GM23338 (cell line): ENCODE measurements around the gene ATIC. TPM values are rescaled to one million over a fixed set of nuclear protein-coding genes. Genes with fewer than 3 reads are reported as not detected.

Experiments
- ATAC-seq: fragments of 200-7000 bp; cut with Tn5 transposase; 3 replicates; pipeline ENCODE4 v1.9.1; 2020
- DNase-seq: peaks from one replicate; pipeline ENCODE4 v3.0.0-alpha.2; 2015; ENCODE audit warnings: low spot score
- H2AFZ ChIP-seq: fragments of 200-600 bp; sonication (generic); 2 replicates; pipeline ENCODE4 v1.8.0; 2016; ENCODE audit warnings: antibody characterized with exemption, mild to moderate bottlenecking, moderate library complexity
- H3F3A ChIP-seq: fragments of 200-600 bp; sonication (generic); replicated peaks from 2 replicates; pipeline ENCODE4 v1.8.0; 2017; ENCODE audit warnings: antibody characterized with exemption, mixed run types, low read depth
- H3K27ac ChIP-seq: fragments of 200-600 bp; sonication (generic); 2 replicates; pipeline ENCODE4 v1.6.1; 2016; ENCODE audit warnings: low read depth
- H3K27me3 ChIP-seq: fragments of 200-600 bp; sonication (generic); 2 replicates; pipeline ENCODE4 v1.8.0; 2016; ENCODE audit warnings: mild to moderate bottlenecking, mixed run types, moderate library complexity; ENCODE audit not compliant: insufficient read depth
- H3K36me3 ChIP-seq: fragments of 200-600 bp; sonication (generic); 2 replicates; pipeline ENCODE4 v1.8.0; 2016; ENCODE audit warnings: mild to moderate bottlenecking; ENCODE audit not compliant: insufficient read depth
- H3K4me1 ChIP-seq: fragments of 200-600 bp; sonication (generic); 2 replicates; pipeline ENCODE4 v1.8.0; 2016; ENCODE audit warnings: mild to moderate bottlenecking, moderate library complexity; ENCODE audit not compliant: insufficient read depth
- H3K4me2 ChIP-seq: fragments of 200-600 bp; sonication (generic); 2 replicates; pipeline ENCODE4 v1.7.1; 2017; ENCODE audit warnings: mixed run types
- H3K4me3 ChIP-seq: fragments of 200-600 bp; sonication (generic); 2 replicates; pipeline ENCODE4 v1.6.1; 2016; ENCODE audit warnings: mixed run types
- H3K79me2 ChIP-seq: fragments of 200-600 bp; sonication (generic); replicated peaks from 2 replicates; pipeline ENCODE4 v1.8.0; 2017; ENCODE audit warnings: mild to moderate bottlenecking; ENCODE audit not compliant: insufficient read depth
- H3K9me2 ChIP-seq: fragments of 200-600 bp; sonication (generic); 2 replicates; pipeline ENCODE4 v1.8.0; 2017; ENCODE audit not compliant: insufficient read depth
- H4K20me1 ChIP-seq: fragments of 200-600 bp; sonication (generic); replicated peaks from 2 replicates; pipeline ENCODE4 v1.8.0; 2017; ENCODE audit warnings: mild to moderate bottlenecking; ENCODE audit not compliant: insufficient read depth
- H3K27ac Mint-ChIP-seq: 2 replicates; pipeline ENCODE4 v1.8.0; 2020; ENCODE audit warnings: inconsistent platforms, mild to moderate bottlenecking, moderate library complexity, mixed read lengths
- H3K27me3 Mint-ChIP-seq: 3 replicates; pipeline ENCODE4 v1.8.0; 2022; ENCODE audit warnings: low read depth, mild to moderate bottlenecking, moderate library complexity, mixed read lengths, inconsistent platforms; ENCODE audit not compliant: insufficient read depth, poor library complexity
- H3K36me3 Mint-ChIP-seq: 3 replicates; pipeline ENCODE4 v1.8.0; 2021; ENCODE audit warnings: low read depth, mild to moderate bottlenecking, inconsistent platforms, moderate library complexity, mixed read lengths
- H3K4me1 Mint-ChIP-seq: 3 replicates; pipeline ENCODE4 v1.8.0; 2020; ENCODE audit warnings: mild to moderate bottlenecking, inconsistent platforms, mixed read lengths
- H3K4me3 Mint-ChIP-seq: 3 replicates; pipeline ENCODE4 v1.8.0; 2021; ENCODE audit warnings: moderate library complexity, mild to moderate bottlenecking, inconsistent platforms, mixed read lengths
- H3K9me3 Mint-ChIP-seq: 3 replicates; pipeline ENCODE4 v1.8.0; 2020; ENCODE audit warnings: moderate library complexity, mild to moderate bottlenecking, inconsistent platforms, mixed read lengths
- EZH2phosphoT487 ChIP-seq: fragments of 200-600 bp; sonication (generic); IDR thresholded peaks from one replicate; pipeline ENCODE4 v1.8.1; 2018; ENCODE audit warnings: antibody characterized with exemption; ENCODE audit not compliant: unreplicated experiment
- JUNB ChIP-seq: IDR thresholded peaks from one replicate; pipeline ENCODE4 v1.6.1; 2016; ENCODE audit warnings: antibody characterized with exemption; ENCODE audit not compliant: unreplicated experiment
- POLR2AphosphoS5 ChIP-seq: IDR thresholded peaks from 2 replicates; pipeline ENCODE4 v1.6.1; 2016; ENCODE audit warnings: antibody characterized with exemption, low read depth
- STAT1 ChIP-seq: IDR thresholded peaks from one replicate; pipeline ENCODE4 v1.6.1; 2016; ENCODE audit warnings: antibody characterized with exemption; ENCODE audit not compliant: unreplicated experiment
- ZNF114 ChIP-seq: fragments of 250-450 bp; sonication (Bioruptor Pico); IDR thresholded peaks from 2 replicates; pipeline ENCODE4 v1.5.0; 2020; ENCODE audit warnings: mild to moderate bottlenecking, moderate library complexity
- ZNF331 ChIP-seq: fragments of 250-450 bp; sonication (Bioruptor Pico); IDR thresholded peaks from 2 replicates; pipeline ENCODE4 v1.5.0; 2020; ENCODE audit warnings: low read depth, mild to moderate bottlenecking, moderate library complexity
- polyA plus RNA-seq: library from polyadenylated mRNA; unstranded; fragments of >200 nt; fragmentation: Nextera tagmentation; extraction: Ambion mirVana; gene quantifications from 2 replicates; pipeline ENCODE4 v1.2.1, GENCODE V29; 2016
- total RNA-seq: library from RNA; depleted of rRNA; stranded (reverse); fragments of >200 nt; shearing (Covaris generic); gene quantifications from 2 replicates; pipeline ENCODE4 v1.2.3, GENCODE V29; 2014
- TF ChIP-seq, protein P1 (sequence below): IDR thresholded peaks from 2 replicates; pipeline ENCODE4 v1.6.1; 2016; ENCODE audit warnings: antibody characterized with exemption
- TF ChIP-seq, protein P2 (sequence below), 2 experiments: fragments of 200-600 bp in 1 of 2; sonication (generic) in 1 of 2; conservative IDR thresholded peaks; 2 replicates each; pipeline versions ENCODE4 v1.5.1 to v1.6.1; 2016 to 2017; ENCODE audit warnings: antibody characterized with exemption in 2 of 2, low read depth in 2 of 2, mild to moderate bottlenecking in 2 of 2, moderate library complexity in 1 of 2
- TF ChIP-seq, protein P3 (sequence below): IDR thresholded peaks from one replicate; pipeline ENCODE4 v1.6.1; 2018; ENCODE audit warnings: antibody characterized with exemption; ENCODE audit not compliant: unreplicated experiment

ATIC gene
- total and polyA plus RNA-seq, 2 experiments from 2014 or later = 118 to 185 TPM

DNA sequence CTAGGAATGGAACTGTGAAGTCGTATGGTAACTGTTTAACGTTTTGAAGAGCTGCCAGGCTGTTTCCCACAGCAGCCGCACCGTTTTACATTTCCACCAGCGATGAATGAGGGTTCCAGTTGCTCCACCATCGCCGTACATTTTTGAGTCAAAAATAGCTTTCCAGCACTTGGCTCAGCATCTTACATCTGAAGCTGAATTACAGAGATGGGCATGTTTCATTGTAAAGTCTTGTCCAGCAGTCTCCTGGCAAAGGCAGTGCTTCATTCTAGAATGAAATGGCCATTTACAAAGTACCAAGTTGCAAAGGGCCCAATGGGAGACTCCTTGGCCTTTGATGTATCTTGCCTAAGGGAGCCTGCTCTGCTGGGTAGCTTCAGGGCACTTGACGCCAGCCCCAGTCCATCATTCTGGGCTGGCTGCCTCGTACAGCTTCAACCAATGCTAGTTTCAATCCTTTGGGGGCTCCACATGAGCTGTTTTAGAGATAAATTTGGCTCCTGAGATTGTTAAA is 45.1 kb downstream of the ATIC start:
- no peaks in the 10 kb centered on the region for H3K27me3 ChIP-seq
- Mint-ChIP-seq H3K4me1 (peaks cover 13% of the 10 kb centered on the region), H3K36me3 (peaks cover 16% of the 10 kb centered on the region; the same call in 2 of the 3 replicates), H3K27me3 (no peaks in the 10 kb centered on the region), H3K9me3 (no peaks in the 10 kb centered on the region), H3K4me3 (no peak overlapping the region), H3K27ac (no peak overlapping the region)
- H3K4me3 ChIP-seq = no peak overlapping the region
- ATAC-seq (peak; percentile 51; the same call in 2 of the 3 replicates), DNase-seq (peak; percentile 11)
- no peaks in the 10 kb centered on the region for H3K4me1 ChIP-seq
- no peak overlapping the region for H3K27ac ChIP-seq
- no peak overlapping the region for H3K4me2 ChIP-seq
- no peak for TF ChIP-seq EZH2phosphoT487
- TF ChIP-seq ZNF114 (CRISPR knock-in tag) = no peak
- no peak for TF ChIP-seq ZNF331 (CRISPR knock-in tag)
- TF ChIP-seq, protein P1, sequence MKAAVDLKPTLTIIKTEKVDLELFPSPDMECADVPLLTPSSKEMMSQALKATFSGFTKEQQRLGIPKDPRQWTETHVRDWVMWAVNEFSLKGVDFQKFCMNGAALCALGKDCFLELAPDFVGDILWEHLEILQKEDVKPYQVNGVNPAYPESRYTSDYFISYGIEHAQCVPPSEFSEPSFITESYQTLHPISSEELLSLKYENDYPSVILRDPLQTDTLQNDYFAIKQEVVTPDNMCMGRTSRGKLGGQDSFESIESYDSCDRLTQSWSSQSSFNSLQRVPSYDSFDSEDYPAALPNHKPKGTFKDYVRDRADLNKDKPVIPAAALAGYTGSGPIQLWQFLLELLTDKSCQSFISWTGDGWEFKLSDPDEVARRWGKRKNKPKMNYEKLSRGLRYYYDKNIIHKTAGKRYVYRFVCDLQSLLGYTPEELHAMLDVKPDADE = no peak
- no peaks in the 10 kb centered on the region for H3K9me2 ChIP-seq
- no peaks in the 10 kb centered on the region for H3K79me2 ChIP-seq
- H3K36me3 ChIP-seq = peaks cover 13% of the 10 kb centered on the region; the same call in 1 of the 2 replicates
- H4K20me1 ChIP-seq = no peaks in the 10 kb centered on the region; the same call in none of the 2 replicates
- no peak overlapping the region for H2AFZ ChIP-seq
- 0 out of 2 replicates have a peak, but pooled peaks cover 5% of the 10 kb centered on the region for H3F3A ChIP-seq

DNA sequence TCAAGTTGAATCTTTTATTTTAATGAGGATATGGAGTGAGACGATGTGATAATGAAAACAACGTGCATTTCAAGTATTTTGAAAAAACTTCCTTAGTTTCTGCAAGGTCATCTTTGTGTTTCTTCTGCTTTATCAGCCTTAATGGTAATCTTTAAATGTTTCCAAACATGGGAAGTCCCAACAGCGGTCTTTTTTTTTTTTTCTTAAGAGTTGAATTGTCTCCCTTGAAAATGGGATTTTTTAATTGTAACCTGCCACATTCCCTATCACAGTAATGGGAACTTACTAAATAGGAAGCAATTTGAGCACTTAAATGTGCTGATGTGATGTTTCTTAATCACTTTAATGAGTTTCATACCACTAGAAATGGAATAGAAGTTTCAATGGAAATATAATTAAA is 45.8 kb downstream of the ATIC start:
- no peak for DNase-seq
- Histone ChIP-seq H3K9me2 (no peaks in the 10 kb centered on the region), H3K4me3 (no peak overlapping the region), H2AFZ (no peak overlapping the region), H4K20me1 (no peaks in the 10 kb centered on the region; the same call in none of the 2 replicates), H3K36me3 (peaks cover 15% of the 10 kb centered on the region; the same call in 1 of the 2 replicates), H3K4me2 (no peak overlapping the region), H3K79me2 (no peaks in the 10 kb centered on the region), H3K27ac (no peak overlapping the region), H3F3A (0 out of 2 replicates have a peak, but pooled peaks cover 5% of the 10 kb centered on the region), H3K4me1 (no peaks in the 10 kb centered on the region), H3K27me3 (no peaks in the 10 kb centered on the region)
- H3K9me3 Mint-ChIP-seq = no peaks in the 10 kb centered on the region
- ATAC-seq = no peak
- TF ChIP-seq, protein P2, sequence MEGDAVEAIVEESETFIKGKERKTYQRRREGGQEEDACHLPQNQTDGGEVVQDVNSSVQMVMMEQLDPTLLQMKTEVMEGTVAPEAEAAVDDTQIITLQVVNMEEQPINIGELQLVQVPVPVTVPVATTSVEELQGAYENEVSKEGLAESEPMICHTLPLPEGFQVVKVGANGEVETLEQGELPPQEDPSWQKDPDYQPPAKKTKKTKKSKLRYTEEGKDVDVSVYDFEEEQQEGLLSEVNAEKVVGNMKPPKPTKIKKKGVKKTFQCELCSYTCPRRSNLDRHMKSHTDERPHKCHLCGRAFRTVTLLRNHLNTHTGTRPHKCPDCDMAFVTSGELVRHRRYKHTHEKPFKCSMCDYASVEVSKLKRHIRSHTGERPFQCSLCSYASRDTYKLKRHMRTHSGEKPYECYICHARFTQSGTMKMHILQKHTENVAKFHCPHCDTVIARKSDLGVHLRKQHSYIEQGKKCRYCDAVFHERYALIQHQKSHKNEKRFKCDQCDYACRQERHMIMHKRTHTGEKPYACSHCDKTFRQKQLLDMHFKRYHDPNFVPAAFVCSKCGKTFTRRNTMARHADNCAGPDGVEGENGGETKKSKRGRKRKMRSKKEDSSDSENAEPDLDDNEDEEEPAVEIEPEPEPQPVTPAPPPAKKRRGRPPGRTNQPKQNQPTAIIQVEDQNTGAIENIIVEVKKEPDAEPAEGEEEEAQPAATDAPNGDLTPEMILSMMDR (conservative IDR thresholded peaks at IDR 0.05; ENCODE audit: low read depth in 2 of 2) = no peak
- TF ChIP-seq, protein P3, sequence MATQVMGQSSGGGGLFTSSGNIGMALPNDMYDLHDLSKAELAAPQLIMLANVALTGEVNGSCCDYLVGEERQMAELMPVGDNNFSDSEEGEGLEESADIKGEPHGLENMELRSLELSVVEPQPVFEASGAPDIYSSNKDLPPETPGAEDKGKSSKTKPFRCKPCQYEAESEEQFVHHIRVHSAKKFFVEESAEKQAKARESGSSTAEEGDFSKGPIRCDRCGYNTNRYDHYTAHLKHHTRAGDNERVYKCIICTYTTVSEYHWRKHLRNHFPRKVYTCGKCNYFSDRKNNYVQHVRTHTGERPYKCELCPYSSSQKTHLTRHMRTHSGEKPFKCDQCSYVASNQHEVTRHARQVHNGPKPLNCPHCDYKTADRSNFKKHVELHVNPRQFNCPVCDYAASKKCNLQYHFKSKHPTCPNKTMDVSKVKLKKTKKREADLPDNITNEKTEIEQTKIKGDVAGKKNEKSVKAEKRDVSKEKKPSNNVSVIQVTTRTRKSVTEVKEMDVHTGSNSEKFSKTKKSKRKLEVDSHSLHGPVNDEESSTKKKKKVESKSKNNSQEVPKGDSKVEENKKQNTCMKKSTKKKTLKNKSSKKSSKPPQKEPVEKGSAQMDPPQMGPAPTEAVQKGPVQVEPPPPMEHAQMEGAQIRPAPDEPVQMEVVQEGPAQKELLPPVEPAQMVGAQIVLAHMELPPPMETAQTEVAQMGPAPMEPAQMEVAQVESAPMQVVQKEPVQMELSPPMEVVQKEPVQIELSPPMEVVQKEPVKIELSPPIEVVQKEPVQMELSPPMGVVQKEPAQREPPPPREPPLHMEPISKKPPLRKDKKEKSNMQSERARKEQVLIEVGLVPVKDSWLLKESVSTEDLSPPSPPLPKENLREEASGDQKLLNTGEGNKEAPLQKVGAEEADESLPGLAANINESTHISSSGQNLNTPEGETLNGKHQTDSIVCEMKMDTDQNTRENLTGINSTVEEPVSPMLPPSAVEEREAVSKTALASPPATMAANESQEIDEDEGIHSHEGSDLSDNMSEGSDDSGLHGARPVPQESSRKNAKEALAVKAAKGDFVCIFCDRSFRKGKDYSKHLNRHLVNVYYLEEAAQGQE = no peak
- TF ChIP-seq JUNB = no peak
- TF ChIP-seq STAT1 = no peak
- TF ChIP-seq POLR2AphosphoS5 = no peak
- H3K4me3 Mint-ChIP-seq = no peak overlapping the region
- H3K36me3 Mint-ChIP-seq = peaks cover 20% of the 10 kb centered on the region; the same call in 2 of the 3 replicates
- no peaks in the 10 kb centered on the region for H3K27me3 Mint-ChIP-seq
- 0 out of 2 replicates have a peak overlapping the region, but pooled peaks have one; percentile 9 for H3K27ac Mint-ChIP-seq
- peaks cover 13% of the 10 kb centered on the region for H3K4me1 Mint-ChIP-seq
